NCI-H128 (cell line): Measurements from ENCODE around the gene TMEM143.
A peak's percentile ranks its signal among the peaks of the same experiment; 100 is the strongest.
"Not testable (repeated sequence)": the region's sequence is repeated elsewhere in the genome, so short reads cannot be mapped to it uniquely, and the experiment has no call there.

Experiments used
- DNase-seq: peaks from one replicate; lab custom pipeline; 2025; ENCODE audit not compliant: unreplicated experiment; lab: John Stamatoyannopoulos, UW

TMEM143 gene

DNA sequence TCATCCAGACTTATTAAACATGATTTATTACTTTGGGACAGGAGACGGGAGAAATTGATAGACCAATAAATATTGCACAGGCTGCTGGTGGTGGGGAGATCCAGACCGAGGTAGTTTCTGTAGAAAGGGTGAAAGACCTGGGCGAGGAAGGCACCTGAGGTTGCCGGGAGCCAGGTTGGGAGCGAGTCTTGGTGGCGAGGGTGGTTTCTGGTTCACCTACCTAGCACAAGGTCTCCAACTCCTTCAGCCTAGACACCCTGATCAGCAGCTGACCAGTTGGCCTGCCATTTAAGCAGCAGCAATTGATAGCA lies 31.4 kb downstream of the TMEM143 start:
- DNase-seq: no peak

DNA sequence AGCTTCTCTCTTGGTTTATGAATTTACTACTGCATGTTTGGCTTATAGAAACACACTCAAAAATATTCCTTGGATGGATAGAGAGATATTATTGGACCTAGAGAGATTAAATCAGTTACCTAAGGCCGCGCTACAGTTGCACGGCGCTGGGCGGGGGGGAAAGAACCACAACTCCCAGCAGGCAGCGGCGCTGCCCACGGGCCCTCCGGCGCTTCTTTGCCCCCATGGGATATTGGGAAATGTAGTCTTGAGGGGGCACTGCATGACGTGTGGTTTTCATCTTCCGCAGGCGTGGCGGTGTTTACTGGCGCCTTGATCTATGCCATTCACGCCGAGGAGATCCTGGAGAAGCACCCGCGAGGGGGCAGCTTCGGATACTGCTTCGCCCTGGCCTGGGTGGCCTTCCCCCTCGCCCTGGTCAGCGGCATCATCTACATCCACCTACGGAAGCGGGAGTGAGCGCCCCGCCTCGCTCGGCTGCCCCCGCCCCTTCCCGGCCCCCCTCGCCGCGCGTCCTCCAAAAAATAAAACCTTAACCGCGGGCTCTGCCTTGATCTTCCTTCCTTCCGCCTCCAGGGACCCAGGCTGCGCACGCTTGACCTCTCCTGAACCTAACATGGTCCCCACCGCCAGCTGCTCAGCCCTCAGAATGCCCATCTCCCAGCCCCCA lies 33.6 kb downstream of the TMEM143 start:
- peak; percentile 90 for DNase-seq

DNA sequence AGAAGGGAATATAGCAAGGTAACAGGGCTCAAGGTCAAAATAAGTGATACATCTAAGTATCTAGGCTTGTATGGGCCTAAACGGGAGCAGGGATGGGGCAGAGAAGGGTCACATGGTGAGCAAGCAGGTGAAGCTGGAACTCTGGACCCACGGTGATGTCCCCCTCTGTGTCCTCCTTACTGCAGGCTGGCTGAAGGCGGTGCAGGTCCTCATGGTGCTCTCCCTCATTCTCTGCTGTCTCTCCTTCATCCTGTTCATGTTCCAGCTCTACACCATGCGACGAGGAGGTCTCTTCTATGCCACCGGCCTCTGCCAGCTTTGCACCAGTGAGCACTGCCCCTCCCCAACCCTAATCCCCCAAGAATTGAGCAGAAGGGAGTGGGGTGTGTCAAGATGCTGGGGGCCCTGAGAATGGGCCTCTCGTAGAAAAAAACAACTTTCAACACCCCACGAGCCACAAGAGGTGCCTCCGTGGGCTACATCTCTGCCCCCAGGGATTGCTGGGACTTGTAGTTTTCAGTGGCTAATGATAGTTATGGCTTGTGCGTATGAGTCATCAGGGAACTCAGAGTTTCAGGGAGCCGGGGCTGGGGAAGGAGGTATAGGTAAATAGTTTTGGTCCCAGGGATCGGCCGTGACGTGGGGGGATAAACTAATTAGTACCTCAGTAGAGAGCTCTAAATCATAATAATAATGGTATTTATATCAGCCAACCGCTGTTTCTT lies 34.4 kb downstream of the TMEM143 start:
- no peak for DNase-seq

DNA sequence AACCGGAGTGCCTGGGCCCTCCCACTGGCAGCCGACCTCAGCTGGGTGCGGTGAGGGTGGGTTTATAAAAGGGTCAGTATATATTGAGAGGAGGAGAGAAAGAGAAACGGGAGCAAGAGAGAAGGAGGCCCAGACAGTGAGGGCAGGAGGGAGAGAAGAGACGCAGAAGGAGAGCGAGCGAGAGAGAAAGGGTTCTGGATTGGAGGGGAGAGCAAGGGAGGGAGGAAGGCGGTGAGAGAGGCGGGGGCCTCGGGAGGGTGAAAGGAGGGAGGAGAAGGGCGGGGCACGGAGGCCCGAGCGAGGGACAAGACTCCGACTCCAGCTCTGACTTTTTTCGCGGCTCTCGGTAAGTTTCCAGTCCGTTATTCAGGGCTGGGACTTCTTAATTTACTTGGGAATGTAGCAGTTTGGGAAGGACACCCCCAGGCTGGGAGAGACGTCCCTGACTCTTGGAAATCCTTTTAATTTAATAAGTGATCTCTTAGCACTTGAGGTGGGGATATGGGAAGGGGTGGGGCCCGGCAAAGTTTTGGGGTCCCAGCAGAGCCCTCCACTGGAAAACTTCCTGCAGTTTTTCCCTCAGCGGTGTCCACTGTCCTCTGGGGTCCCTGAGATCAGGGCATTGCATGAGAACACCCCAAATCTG lies 38.4 kb downstream of the TMEM143 start, which contains the start of gene EMP3:
Gene EMP3 (plus strand): TSS at position 288 of the 646 bp plus-strand sequence. CDS start 1,293 bp downstream, outside the sequence.
- DNase-seq: no peak

DNA sequence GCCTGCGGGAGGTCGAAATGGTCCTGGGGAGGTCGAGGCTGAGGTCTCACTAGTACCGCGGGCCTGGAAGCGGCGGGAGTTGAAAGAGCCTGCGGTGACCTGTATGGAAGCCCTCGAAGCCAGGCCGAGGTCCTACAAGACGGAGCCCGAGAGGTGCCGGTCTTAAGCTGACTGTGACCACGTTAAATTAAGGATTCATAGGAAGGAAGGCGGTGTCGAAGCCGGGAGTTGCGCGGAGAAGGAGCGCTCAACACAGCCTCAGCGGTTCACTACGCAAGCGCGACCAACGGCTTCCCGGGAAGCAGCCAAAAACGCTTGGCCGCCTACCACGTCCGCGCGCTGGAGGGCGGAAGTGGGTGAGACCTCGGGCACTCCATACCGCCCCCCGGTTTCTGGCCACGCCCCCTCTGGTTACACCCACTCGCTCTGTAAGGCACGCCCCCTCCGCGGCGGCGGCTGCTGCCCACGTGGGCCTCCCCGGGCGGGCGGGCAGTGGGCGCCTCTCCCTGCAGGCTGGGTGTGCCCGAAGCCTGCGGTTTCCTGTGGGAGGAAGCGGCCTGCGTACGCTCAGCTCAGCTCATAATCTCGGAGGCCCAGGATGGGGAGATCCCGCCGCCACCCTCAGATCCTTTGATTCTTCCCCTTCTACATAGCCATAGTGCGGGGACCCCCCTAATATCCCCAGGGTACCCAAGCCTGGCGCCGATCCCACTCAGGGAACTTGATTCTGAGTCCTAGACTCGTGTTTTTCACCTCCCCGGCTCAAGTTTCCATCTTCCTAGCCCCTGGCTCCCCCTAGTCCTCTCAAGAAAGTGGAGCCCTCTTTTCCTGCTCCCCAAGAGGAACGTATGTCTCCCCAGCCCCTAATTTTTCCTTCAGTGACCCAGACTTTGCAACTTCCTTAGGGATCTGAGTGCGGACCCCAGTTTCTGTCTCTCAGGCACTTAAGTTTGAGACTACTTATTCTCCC lies 41.8 kb downstream of the TMEM143 start:
- DNase-seq: peak; percentile 95

DNA sequence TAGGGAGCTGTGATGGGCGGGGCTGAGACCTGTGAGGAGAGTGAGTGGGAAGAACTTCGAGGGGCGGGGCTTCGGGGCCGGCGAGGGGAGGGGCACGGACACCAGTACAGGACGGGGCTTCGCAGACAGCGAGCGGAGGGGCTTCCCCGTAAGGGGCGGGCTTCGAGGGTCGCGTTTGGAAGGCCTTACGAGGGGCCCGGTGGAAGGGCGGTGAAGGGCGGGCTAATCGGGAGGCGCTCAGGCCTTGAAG lies 42.4 kb downstream of the TMEM143 start:
- DNase-seq: peak; percentile 91

DNA sequence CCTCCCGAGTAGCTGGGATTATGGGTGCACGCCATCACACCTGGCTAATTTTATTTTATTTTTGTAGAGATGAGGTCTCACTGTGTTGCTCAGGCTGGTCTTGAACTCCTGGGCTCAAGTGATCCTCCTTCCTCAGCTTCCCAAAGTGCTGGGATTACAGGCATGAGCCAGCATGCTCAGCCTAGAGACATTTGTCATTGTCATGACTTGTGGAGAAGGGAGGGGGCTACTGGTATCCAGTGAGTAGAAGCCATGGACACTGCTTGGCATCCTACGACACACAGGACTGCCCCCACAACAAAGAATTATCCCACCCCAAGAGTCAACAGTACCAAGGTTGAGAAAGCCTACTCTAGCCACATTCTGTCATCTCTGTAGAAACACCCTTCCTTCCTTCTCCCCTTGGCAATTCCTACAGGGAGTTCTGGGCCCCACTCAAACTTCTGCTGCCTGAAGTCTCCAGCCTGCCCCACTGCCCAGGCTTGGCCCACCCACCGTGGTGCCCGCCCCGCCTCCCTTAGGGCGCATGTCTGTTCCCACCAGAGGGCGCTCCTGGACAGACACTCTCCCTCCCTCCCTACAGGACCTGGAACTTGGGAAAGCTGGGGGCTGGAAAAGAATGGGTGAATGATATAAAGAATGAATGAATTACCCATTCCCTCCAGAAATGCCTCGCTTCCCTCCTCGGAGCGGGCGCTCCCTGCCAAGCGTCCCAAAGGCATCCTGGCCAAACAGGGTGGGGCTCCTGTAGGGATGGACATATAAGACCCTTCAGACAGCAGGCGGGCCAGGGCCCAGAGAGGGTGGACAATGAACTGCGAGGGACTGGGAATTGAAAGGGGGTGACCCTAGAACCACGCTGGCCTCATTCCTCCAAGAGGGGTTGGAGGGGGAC lies 43.8 kb downstream of the TMEM143 start:
- DNase-seq: peak; percentile 49

DNA sequence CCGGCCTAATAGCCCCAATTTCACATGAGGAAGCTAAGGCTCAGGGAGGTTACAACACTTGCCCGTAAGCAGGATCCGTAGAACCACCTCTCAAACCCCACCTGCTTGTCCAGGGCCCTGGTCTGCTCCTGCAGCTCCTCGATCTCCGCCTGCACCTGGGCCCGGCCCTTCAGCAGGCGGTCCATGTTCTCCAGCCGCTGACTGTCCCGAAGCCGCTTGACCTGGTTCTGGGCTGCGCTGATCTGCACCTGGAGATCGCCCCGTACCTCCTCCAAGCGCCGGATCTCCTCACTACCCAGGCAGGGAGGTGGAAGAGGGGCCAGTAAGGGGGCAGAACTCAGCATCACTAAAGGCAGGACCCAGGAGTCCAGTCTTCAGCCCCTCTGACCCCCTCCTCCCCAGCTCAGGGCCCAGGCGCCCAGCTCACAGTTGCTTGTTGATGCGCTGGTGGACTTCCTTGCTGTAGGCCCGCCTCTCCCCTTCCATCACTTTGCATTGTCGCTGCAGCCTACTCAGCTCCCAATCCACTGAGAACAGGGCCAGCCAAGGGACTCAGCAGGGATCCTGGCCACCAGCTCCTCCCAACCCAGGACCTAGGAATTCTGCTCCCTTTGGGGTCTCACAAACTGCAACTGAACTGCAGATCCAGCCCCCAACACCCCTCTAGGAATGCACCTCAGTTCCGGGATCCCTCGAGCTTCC lies 45.3 kb downstream of the TMEM143 start:
- DNase-seq: no peak

DNA sequence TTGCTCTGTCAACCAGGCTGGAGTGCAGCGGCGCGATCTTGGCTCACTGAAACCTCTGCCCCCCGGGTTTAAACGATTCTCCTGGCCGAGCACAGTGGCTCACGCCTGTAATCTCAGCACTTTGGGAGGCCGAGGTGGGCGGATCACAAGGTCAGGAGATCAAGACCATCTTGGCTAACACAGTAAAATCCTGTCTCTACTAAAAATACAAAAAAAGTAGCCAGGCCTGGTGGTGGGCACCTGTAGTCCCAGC lies 46.1 kb downstream of the TMEM143 start:
- not testable (repeated sequence) for DNase-seq

DNA sequence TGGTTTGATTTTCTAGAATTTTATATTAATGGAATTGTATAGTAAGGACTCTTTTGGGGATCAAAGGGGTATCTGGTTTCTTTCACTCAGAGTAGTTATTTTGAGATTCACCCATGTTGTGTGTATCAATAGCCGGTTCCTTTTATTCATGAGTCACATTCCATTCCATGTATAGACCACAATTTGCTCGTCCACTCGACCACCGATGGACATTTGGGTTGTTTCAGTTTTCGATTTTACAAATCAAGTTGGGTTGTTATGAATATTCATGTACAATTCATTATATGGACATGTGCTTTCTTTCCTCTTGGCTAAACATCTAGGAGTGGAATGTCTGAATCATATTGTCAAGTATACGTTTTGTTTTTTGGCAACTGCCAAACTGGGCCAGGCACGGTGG lies 48.0 kb downstream of the TMEM143 start:
- no peak for DNase-seq

DNA sequence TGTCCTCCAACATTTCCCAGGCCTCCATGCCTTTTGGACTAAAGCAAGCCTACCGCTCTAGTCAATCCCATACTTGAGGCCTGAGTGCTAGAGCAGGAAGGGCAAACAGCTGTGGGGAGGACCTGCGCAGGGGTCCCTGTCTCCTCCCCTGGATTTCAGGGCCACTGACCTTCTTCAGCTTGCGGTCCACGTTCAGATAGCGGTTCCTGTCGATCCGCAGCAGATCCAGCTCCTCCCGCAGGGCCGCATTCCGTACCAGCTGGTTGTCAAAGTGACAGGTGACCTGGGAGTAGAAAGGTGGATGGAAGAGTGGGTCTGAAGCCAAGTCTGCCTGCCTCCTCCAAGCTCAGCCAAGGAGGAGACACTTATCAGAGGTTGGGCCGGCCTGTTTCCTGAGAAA lies 52.4 kb downstream of the TMEM143 start:
- DNase-seq: no peak

DNA sequence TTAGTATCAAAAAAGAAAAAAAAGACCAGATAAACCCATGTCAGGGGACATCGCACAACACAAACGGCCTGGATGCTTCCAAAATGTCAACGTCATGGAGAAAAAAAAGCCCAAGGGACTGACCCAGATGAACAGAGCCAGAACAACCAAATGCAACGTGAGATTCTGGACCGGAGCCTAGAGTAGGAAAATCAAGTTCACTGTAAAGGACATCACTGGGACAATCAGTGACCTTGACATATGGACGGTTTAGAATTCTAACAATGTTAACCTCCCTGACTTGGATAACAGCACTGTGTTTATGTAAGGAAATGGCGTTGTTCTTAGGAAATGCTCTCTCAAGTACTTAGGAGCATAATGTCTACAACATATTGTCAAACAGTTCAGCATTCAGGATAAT lies 53.5 kb downstream of the TMEM143 start:
- no peak for DNase-seq

DNA sequence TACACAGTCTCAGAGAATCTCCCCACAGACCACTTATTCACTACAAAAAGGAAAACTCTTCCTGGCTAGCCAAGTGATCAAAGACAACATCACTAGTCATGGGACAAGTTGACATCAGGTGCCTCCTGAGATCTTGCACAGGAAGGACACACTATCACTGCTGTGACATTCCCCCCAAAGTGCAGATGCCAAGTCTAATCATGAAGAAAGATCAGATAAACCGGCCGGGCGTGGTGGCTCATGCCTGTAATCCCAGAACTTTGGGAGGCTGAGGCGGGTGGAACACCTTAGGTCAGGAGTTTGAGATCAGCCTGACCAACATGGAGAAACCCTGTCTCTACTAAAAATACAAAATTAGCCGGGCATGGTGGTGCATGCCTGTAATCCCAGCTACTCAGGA lies 54.0 kb downstream of the TMEM143 start:
- DNase-seq: not testable (repeated sequence)

DNA sequence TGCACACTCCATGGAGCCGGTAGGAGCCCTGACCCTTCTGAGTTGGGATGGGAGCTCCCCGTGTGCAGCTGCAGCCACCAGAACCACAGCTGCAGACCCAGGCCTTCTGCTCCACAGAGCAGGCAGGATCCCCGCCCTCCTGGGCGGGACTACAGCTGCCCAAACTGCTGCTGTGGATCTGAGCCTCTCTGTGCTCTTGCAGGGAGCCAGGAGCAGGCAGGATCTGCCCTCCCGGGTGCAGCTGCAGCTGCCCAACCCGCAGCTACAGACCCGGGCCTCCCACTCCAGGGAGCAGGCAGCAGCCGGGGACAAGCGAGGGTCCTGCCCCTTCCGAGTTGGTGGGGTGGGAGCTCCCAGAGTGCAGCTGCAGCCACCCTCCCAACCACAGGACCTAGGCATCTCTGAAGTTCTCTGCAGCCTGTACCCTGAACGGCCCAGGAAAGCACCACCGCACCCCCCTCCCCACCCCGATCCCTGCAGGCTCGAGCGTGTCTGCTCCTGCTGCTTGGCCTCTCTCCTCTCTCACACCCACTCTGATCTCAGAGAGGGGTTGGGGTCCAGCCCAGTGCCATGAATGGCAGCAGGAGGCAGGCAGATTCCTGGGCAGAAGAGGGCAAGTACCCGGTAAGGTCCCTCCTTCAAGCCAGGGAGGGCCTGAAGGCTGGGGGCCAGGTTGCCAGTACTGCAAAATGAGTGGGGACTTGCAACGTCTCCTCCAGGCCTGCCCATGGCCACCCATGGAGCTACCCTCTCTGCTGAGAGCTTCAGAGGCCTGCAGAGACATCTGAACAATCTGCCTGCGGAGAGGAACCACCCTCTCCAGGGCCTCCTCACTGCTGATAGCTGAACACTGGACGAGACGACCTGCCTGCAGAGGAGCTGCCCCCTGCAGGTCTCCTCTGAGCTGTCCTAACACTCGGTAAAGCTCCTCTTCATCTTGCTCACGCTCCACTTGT lies 54.8 kb downstream of the TMEM143 start:
- no peak for DNase-seq

DNA sequence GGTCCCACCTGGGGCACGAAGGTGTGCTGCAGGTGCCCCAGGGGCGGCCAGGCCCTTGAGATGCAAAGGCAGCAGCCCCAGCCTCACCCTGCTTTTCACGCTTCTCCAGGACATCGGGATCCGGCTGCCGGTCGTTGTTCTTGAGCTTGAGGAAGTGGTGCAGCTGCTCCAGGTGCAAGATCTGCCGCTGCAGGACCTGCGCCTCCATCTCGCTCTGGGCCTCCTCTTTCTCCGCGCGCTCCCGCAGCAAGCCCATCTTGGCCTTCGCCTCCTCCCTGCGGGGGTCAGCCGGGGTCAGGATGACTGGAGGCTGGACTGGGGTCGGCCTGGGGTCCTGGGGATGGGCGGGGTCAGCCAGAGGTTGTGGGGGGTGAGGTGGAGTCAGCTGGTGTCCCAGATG lies 59.9 kb downstream of the TMEM143 start:
- no peak for DNase-seq

DNA sequence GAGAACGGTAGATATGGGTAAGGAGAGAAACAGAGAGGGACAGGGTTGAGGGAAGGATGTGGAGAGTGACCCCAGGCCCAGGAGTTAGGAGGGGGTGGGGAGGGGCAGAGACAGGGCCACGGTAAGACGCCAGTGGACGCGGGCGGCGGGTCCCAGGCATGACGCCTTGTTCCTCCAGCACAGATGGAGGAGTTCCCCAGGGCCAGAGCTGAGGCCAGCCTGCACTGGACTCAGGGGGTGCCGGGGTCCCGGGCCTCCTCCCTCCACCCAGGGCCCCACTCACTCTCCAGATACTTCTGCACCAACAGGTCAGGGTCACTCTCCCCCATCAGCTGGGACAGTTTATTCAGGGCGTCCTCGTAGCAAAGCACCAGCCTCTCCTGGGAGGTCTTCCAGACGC lies 60.4 kb downstream of the TMEM143 start:
- DNase-seq: no peak

DNA sequence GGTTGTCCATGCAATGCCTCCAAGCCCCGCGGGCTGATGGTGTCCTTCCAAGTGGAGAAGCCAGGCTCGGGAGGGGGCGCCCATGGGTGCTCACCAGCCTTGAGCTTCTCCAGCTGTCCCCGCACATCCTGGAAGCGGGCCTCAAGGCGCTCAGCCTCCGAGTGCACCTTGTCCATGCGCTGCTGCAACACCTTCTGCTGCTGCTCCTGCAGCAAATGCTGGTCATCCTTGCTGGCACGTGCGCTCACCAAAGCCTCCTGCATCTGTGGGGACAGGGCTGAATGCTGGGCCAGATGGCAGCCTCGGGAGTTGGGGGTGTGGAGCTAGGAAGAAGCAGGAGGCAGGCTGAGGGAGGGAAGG lies 61.2 kb downstream of the TMEM143 start:
- DNase-seq: no peak

DNA sequence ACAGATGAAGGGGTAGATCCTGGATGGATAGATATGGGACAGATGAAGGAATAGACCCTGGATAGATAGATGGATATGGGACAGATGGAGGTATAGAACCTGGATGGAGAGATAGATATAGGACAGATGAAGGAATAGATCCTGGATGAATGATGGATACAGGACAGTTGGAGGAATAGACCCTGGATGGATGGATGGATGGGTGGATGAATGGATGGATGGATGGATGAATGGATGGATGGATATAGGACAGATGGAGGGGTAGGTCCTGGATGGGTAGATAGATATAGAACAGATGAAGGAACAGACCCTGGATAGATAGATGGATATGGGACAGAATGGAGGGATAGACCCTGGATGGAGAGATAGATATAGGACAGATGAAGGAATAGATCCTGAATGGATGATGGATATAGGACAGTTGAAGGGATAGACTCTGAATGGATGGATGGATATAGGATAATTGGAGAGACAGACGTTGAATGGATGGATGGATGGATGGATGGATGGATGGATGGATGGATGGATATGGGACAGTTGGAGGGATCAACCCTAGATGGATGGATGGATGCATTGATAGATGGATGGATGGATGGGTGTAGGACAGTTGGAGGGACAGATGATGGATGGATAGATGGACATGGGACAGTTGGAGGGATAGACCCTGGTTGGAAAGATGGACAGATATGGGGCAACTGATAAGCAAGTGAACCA lies 61.7 kb downstream of the TMEM143 start:
- no peak for DNase-seq

DNA sequence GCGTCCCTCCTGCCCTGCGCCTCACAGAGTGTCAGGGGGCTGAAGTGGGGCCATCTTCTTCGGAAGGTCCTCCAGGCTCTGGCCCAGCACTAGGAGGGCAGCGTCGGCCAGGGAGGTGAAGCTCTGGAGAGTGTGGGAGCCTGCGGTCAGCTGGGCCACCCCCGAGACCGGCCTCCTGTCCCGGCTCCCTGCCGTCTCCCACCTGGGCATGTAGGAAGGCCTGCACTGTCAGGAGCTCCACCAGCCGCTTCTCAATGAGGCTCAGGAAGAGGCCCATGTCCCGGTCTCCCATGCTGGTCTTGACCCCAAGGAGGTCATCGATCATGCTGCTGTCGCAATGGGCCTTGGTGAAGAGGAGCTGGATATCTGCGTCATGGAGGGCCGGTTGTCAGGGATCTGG lies 65.8 kb downstream of the TMEM143 start:
- no peak for DNase-seq
